DOHH2 (cell line): ENCODE data around the gene SIAH2.
A peak's percentile ranks its signal among the peaks of the same experiment; 100 is the strongest.

ENCODE experiments used
- H3F3A ChIP-seq: fragments of 200-600 bp; sonication (generic), shearing (Covaris generic); 2 replicates; pipeline ENCODE4 v1.6.0; 2016; ENCODE audit warnings: antibody characterized with exemption, mild to moderate bottlenecking; ENCODE audit not compliant: control insufficient read depth, insufficient read depth
- H3K27ac ChIP-seq: fragments of 200-600 bp; sonication (generic); 2 replicates; pipeline ENCODE4 v1.5.1; 2014; ENCODE audit warnings: low read depth, mild to moderate bottlenecking, low read length, moderate library complexity
- H3K27me3 ChIP-seq: fragments of 200-600 bp; sonication (generic); 2 replicates; pipeline ENCODE4 v1.6.1; 2014; ENCODE audit warnings: mild to moderate bottlenecking, low read length, mixed read lengths; ENCODE audit not compliant: control insufficient read depth
- H3K36me3 ChIP-seq: fragments of 200-600 bp; sonication (generic); 2 replicates; pipeline ENCODE4 v1.6.1; 2014; ENCODE audit warnings: mild to moderate bottlenecking, low read length, moderate library complexity, mixed read lengths; ENCODE audit not compliant: control insufficient read depth
- H3K4me1 ChIP-seq: fragments of 200-600 bp; sonication (generic); 2 replicates; pipeline ENCODE4 v1.6.1; 2014; ENCODE audit warnings: mild to moderate bottlenecking, low read length, mixed read lengths; ENCODE audit not compliant: control insufficient read depth
- H3K4me2 ChIP-seq: fragments of 200-600 bp; sonication (generic); 2 replicates; pipeline ENCODE4 v1.6.0; 2014; ENCODE audit warnings: mild to moderate bottlenecking, low read length, moderate library complexity
- H3K4me3 ChIP-seq: fragments of 200-600 bp; sonication (generic); 2 replicates; pipeline ENCODE4 v1.5.1; 2014; ENCODE audit warnings: mild to moderate bottlenecking, low read length, mixed read lengths
- H3K79me2 ChIP-seq: fragments of 200-600 bp; sonication (generic); 2 replicates; pipeline ENCODE4 v1.6.1; 2014; ENCODE audit warnings: mild to moderate bottlenecking, low read length, mixed read lengths; ENCODE audit not compliant: control insufficient read depth
- H3K9me2 ChIP-seq: fragments of 200-600 bp; sonication (generic); replicated peaks from 2 replicates; pipeline ENCODE4 v1.6.1; 2014; ENCODE audit warnings: mild to moderate bottlenecking, low read length, mixed read lengths; ENCODE audit not compliant: control insufficient read depth
- H3K9me3 ChIP-seq: fragments of 200-600 bp; sonication (generic); 2 replicates; pipeline ENCODE4 v1.6.1; 2014; ENCODE audit warnings: antibody characterized with exemption, low read length, mixed read lengths; ENCODE audit not compliant: control insufficient read depth, insufficient read depth
- H4K20me1 ChIP-seq: fragments of 200-600 bp; sonication (generic); 2 replicates; pipeline ENCODE4 v1.6.0; 2014; ENCODE audit warnings: low read depth, mild to moderate bottlenecking, antibody characterized with exemption, low read length, moderate library complexity; ENCODE audit not compliant: control insufficient read depth, insufficient read depth
- EZH2phosphoT487 ChIP-seq: fragments of 200-600 bp; sonication (generic); IDR thresholded peaks from 2 replicates; pipeline ENCODE4 v1.6.1; 2017; ENCODE audit warnings: borderline replicate concordance, mild to moderate bottlenecking, antibody characterized with exemption, low read length, moderate library complexity, mixed read lengths
- TF ChIP-seq, protein P1 (sequence below): fragments of 200-600 bp; sonication (generic); IDR thresholded peaks from one replicate; pipeline ENCODE4 v1.5.1; 2014; ENCODE audit warnings: antibody characterized with exemption, mild to moderate bottlenecking, low read depth, low read length; ENCODE audit not compliant: poor library complexity, severe bottlenecking

Gene SIAH2

DNA sequence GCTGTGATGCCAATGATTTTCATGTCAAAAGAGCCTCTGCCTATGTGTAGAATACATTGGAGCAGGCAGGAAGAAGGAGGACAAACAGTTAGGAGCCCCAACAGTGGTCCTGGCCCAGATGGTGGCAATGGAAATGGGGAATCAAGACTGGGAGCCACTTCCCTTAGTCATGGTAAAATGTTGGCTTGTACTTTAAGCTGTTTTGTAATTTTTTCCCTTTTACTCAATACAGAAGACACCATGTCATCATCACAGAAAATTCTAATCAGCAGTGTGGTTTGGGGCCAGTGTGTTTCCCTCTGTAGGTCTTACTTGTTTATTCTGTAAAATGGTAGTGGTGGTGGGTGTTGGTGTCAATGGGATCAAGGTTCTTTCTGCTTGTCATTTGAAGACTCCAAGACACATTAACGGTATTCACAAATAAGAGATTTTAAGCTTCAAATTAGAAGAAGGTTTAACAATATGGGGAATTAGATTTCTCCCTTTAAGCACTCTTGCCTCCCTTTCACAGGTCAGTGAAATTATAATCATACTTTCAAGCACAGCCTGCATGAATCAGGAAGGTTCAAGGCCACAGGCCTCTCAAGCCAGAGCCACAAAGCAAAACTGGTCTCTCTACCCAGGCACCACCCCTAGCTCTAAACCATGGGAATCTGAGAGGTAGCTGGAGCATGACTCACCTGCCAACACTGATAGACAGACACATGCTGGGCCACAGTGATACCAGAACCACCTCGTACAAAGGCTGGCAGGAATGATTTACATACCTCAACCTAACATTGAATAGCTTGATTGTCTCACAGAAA is 24.9 kb downstream of the SIAH2 start:
- peak overlapping the region; percentile 56 for H3K4me2 ChIP-seq
- no peaks in the 10 kb centered on the region for H3K9me3 ChIP-seq
- TF ChIP-seq, protein P1, sequence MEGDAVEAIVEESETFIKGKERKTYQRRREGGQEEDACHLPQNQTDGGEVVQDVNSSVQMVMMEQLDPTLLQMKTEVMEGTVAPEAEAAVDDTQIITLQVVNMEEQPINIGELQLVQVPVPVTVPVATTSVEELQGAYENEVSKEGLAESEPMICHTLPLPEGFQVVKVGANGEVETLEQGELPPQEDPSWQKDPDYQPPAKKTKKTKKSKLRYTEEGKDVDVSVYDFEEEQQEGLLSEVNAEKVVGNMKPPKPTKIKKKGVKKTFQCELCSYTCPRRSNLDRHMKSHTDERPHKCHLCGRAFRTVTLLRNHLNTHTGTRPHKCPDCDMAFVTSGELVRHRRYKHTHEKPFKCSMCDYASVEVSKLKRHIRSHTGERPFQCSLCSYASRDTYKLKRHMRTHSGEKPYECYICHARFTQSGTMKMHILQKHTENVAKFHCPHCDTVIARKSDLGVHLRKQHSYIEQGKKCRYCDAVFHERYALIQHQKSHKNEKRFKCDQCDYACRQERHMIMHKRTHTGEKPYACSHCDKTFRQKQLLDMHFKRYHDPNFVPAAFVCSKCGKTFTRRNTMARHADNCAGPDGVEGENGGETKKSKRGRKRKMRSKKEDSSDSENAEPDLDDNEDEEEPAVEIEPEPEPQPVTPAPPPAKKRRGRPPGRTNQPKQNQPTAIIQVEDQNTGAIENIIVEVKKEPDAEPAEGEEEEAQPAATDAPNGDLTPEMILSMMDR: no peak
- no peak for TF ChIP-seq EZH2phosphoT487
- H3K4me3 ChIP-seq: peak overlapping the region; percentile 32; the same call in 1 of the 2 replicates
- no peaks in the 10 kb centered on the region for H3K36me3 ChIP-seq
- peaks cover 44% of the 10 kb centered on the region for H3K27me3 ChIP-seq
- peaks cover 21% of the 10 kb centered on the region for H3K4me1 ChIP-seq
- H3F3A ChIP-seq: 0 out of 2 replicates have a peak, but pooled peaks cover 2% of the 10 kb centered on the region
- H3K9me2 ChIP-seq: no peaks in the 10 kb centered on the region
- no peaks in the 10 kb centered on the region for H3K79me2 ChIP-seq
- no peak overlapping the region for H3K27ac ChIP-seq
- peaks cover 15% of the 10 kb centered on the region; the same call in 1 of the 2 replicates for H4K20me1 ChIP-seq

GRCh38 chr3:150736903-150737832 is 25.8 kb downstream of the SIAH2 start:
- Histone ChIP-seq H3K36me3 (no peaks in the 10 kb centered on the region), H3K27ac (no peak overlapping the region), H3F3A (0 out of 2 replicates have a peak, but pooled peaks cover 2% of the 10 kb centered on the region), H3K4me1 (peaks cover 21% of the 10 kb centered on the region), H3K27me3 (peaks cover 44% of the 10 kb centered on the region), H3K79me2 (no peaks in the 10 kb centered on the region), H3K4me3 (no peak overlapping the region), H3K4me2 (no peak overlapping the region), H4K20me1 (peaks cover 13% of the 10 kb centered on the region; the same call in 1 of the 2 replicates), H3K9me3 (no peaks in the 10 kb centered on the region), H3K9me2 (no peaks in the 10 kb centered on the region)
- no peak for TF ChIP-seq EZH2phosphoT487
- TF ChIP-seq, protein P1: no peak

DNA sequence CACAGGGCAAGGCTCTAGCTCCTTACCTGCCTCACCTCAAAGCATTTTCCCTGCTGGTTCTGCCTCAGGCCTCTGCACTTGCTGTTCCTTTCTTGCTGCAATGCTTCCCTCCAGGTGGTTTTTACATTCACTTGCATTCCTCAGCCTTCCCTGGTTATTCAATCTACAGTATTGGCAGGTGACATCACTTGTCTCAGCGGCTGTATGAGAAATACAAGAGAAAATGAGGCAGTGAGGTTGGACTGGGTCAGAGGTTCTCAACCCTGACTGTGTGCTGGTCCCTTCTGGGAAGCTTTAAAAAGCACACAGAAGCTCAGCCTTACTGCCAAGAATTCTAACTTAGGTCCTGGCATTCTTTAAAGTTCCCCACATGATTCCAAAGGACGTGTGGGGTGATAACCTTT is 26.7 kb downstream of the SIAH2 start:
- Histone ChIP-seq H3K4me3 (no peak overlapping the region), H3K36me3 (no peaks in the 10 kb centered on the region), H4K20me1 (peaks cover 13% of the 10 kb centered on the region; the same call in 1 of the 2 replicates), H3K9me3 (no peaks in the 10 kb centered on the region), H3K79me2 (no peaks in the 10 kb centered on the region), H3K9me2 (no peaks in the 10 kb centered on the region), H3F3A (0 out of 2 replicates have a peak, but pooled peaks cover 2% of the 10 kb centered on the region), H3K4me1 (peaks cover 21% of the 10 kb centered on the region), H3K27me3 (peaks cover 44% of the 10 kb centered on the region), H3K27ac (no peak overlapping the region), H3K4me2 (no peak overlapping the region)
- TF ChIP-seq, protein P1: no peak
- no peak for TF ChIP-seq EZH2phosphoT487
